Adipocyte (in vitro differentiated cells): ENCODE results near the gene FOSL1.
"Not testable (repeated sequence)": the region's sequence is repeated elsewhere in the genome, so short reads cannot be mapped to it uniquely, and the experiment has no call there.

ENCODE experiments used
- DNase-seq: peaks from one replicate; pipeline ENCODE4 v3.0.0-alpha.2; 2015; ENCODE audit warnings: low read depth
- H3K27me3 ChIP-seq: replicated peaks from 2 replicates; pipeline ENCODE4 v1.7.0; 2013; ENCODE audit warnings: mild to moderate bottlenecking, low read length, moderate library complexity; ENCODE audit not compliant: control insufficient read depth, insufficient read depth
- H3K36me3 ChIP-seq: 2 replicates; pipeline ENCODE4 v1.7.0; 2013; ENCODE audit warnings: low read length, mild to moderate bottlenecking, moderate library complexity; ENCODE audit not compliant: control insufficient read depth, insufficient read depth, severe bottlenecking
- H3K4me1 ChIP-seq: 2 replicates; pipeline ENCODE4 v1.7.0; 2013; ENCODE audit warnings: mild to moderate bottlenecking, low read length, moderate library complexity; ENCODE audit not compliant: control insufficient read depth, insufficient read depth
- H3K4me3 ChIP-seq: 2 replicates; pipeline ENCODE4 v1.7.0; 2013; ENCODE audit warnings: mild to moderate bottlenecking, low read length, moderate library complexity
- H3K9ac ChIP-seq: 2 replicates; pipeline ENCODE4 v1.7.0; 2013; ENCODE audit warnings: mild to moderate bottlenecking, low read length, moderate library complexity
- H3K9me3 ChIP-seq: 2 replicates; pipeline ENCODE4 v1.7.0; 2013; ENCODE audit warnings: mild to moderate bottlenecking, low read length, moderate library complexity; ENCODE audit not compliant: control insufficient read depth

Gene FOSL1

DNA sequence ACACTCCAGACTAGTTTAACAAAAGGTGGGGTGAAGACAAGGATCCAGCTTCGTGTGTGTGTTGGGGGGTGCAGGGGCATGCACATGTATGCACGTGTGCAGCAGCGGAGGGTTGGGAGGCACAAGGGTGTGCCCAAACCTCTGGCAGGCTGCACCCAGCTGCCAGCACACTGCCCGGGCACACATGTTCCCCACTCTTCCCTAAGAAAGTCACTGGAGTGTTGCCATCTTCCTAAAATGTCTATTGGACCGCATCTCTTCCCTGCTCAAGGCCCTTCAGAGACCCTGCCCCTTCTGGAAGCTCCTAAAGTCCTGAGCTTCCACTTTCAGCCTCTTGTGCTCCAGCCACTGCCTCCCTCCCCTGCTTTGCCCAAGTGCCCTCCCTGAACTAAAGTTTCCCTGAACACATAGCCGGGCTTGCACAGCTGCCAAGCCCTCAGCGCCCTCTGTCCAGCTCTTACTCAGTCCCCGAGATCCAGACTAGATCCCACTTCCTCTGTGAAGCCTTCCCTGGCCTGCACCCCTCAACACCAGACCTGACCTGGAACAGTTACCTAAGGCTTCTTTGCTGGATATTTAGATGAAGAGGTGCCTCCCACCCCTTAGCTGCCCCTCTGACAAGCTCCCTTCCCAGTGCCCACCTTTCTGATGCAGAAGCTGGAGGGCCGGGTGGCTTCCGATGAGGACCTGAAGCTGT, 48.2 kb downstream of the FOSL1 start:
- no peak for DNase-seq
- no peak overlapping the region for H3K9ac ChIP-seq
- H3K4me3 ChIP-seq = no peak overlapping the region
- peaks cover 51% of the 10 kb centered on the region for H3K36me3 ChIP-seq
- peaks cover 18% of the 10 kb centered on the region for H3K4me1 ChIP-seq
- no peaks in the 10 kb centered on the region for H3K27me3 ChIP-seq
- no peaks in the 10 kb centered on the region for H3K9me3 ChIP-seq

DNA sequence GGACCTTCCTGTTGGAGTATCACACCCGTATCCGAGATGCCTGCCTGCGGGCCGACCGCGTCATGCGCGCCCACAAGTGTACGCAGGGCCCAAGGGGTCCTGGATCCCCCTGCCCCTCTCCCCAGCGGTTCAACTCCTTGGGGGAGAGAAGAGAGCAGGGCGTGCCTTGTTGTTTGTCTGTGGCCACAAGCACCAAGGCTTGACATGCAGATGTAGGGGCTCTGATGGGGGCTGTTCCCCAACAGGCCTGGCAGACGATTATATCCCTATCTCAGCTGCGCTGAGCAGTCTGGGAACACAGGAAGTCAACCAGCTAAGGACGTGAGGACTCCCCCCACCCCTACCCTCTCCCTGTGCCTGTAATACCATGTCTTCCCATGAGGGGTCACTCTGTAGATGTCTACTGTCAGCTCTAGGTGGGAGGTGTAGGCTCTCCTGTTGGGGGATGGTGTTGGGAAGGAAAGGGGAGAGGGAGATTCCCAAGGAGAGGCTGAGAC, 49.1 kb downstream of the FOSL1 start:
- Histone ChIP-seq H3K4me3 (no peak overlapping the region), H3K9ac (no peak overlapping the region), H3K36me3 (peaks cover 51% of the 10 kb centered on the region), H3K9me3 (no peaks in the 10 kb centered on the region), H3K4me1 (peaks cover 14% of the 10 kb centered on the region), H3K27me3 (no peaks in the 10 kb centered on the region)
- no peak for DNase-seq

DNA sequence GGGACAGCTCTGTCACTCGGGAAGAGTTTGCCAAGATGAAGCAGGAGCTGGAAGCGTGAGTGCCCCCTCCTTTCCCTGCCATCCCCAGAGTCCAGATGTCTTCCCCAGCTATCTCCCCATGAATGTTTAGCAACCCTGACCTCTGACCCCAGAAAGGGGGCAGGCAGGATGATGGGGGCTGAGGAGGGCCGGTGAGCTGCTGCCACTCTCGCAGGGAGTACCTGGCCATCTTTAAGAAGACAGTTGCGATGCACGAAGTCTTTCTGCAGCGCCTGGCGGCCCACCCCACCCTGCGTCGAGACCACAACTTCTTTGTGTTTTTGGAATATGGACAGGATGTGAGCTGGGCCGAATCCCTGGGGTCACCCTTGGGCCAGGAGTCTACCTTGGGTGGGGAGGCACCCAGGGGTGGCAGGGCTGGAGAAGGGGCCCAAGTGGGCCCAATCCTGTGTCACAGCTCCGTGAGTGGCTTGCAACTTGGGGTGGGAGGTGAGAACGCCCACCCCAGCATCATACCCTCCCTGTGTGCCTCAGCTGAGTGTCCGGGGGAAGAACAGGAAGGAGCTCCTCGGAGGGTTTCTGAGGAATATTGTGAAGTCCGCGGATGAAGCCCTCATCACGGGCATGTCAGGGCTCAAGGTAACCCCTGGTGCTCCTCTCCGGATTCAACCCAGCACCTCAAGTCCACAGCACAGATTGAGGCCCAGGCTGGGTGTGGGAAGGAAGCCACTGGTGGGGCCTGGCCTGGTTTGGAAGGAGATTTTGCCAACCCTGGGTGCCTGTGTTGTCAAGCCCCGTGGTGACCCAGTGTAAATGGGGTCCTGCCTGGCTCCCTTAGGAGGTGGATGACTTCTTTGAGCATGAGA, 49.7 kb downstream of the FOSL1 start:
- Histone ChIP-seq H3K36me3 (peaks cover 45% of the 10 kb centered on the region), H3K4me1 (peaks cover 7% of the 10 kb centered on the region), H3K27me3 (no peaks in the 10 kb centered on the region), H3K4me3 (no peak overlapping the region), H3K9me3 (no peaks in the 10 kb centered on the region), H3K9ac (no peak overlapping the region)
- no peak for DNase-seq

DNA sequence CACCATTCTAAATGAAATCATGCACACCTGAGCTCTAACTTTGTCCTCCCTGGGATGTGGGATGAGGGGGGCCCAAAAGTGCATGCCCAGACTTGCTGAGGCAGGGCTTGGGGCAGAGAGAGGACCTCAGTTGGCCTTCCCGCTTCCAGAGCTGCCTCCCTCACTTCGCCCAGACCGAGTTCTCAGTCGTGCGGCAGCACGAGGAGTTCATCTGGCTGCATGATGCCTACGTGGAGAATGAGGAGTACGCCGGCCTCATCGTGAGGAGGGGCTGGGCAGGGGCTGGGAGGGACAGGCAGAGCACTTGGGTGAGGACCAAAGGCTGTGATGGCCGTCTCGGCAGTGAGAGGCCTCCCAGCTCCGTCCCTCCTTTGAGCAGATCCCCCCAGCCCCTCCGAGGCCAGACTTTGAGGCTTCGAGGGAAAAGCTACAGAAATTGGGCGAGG, 50.4 kb downstream of the FOSL1 start:
- Histone ChIP-seq H3K27me3 (no peaks in the 10 kb centered on the region), H3K9me3 (no peaks in the 10 kb centered on the region), H3K4me1 (peaks cover 5% of the 10 kb centered on the region), H3K36me3 (peaks cover 38% of the 10 kb centered on the region), H3K4me3 (no peak overlapping the region), H3K9ac (no peak overlapping the region)
- DNase-seq = no peak

DNA sequence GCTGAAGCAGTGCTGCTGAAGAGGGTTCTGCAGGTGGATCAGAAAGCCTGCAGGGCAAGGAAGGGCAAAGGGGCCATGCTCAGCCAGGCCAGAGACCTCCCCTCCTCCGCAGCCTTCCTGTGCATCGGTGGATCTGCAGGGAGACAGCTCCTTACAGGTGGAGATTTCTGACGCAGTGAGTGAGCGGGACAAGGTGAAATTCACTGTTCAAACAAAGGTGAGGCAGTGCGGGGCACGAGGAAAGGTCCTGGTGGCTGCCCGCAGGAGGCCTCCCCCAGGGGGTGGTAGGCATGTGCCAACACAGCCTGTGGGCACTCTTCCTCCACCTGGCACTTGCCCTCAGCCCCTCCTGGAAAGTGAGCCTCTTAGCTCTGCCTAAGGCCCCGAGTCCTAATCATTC, 50.8 kb downstream of the FOSL1 start:
- Histone ChIP-seq H3K9ac (no peak overlapping the region), H3K9me3 (no peaks in the 10 kb centered on the region), H3K4me3 (no peak overlapping the region), H3K27me3 (no peaks in the 10 kb centered on the region), H3K4me1 (peaks cover 3% of the 10 kb centered on the region), H3K36me3 (peaks cover 34% of the 10 kb centered on the region)
- no peak for DNase-seq

DNA sequence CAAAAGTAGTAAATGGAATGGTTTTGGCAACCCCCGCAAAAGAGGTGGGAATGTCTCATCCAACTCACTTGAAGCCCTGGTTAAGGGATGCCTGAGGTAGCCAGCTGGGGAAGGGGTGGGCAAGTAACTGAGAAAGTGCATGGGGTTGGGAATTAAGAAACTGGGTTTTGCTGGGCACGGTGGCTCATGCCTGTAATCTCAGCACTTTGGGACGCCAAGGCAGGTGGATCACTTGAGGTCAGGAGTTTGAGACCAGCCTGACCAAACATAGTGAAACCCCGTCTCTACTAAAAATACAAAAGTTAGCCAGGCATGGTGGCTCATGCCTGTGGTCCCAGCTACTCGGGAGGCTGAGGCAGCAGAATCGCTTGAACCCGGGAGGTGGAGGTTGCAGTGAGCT, 51.5 kb downstream of the FOSL1 start:
- not testable (repeated sequence) for H3K9ac ChIP-seq, DNase-seq, H3K4me1 ChIP-seq, H3K9me3 ChIP-seq, H3K27me3 ChIP-seq, H3K4me3 ChIP-seq
- H3K36me3 ChIP-seq = peaks cover 27% of the 10 kb centered on the region

DNA sequence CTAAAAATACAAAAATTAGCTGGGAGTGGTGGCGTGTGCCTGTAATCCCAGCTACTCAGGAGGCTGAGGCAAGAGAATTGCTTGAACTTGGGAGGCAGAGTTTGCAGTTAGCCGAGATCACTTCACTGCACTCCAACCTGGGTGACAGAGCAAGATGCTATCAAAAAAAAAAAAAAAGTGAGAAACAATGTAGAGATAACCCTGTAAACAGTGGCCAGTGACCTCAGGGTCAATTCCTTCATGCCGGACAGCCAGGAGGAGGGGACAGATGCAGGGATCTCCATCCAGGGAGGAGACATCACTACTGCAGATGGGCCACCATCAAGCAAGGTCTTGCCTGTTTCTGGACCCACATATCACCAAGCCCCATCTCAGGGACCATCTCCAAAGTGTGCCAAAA, 52.4 kb downstream of the FOSL1 start:
- H3K9me3 ChIP-seq = no peaks in the 10 kb centered on the region
- no peak overlapping the region for H3K9ac ChIP-seq
- H3K4me3 ChIP-seq = no peak overlapping the region
- H3K36me3 ChIP-seq = peaks cover 18% of the 10 kb centered on the region
- H3K4me1 ChIP-seq = no peaks in the 10 kb centered on the region
- no peak for DNase-seq
- H3K27me3 ChIP-seq = no peaks in the 10 kb centered on the region

DNA sequence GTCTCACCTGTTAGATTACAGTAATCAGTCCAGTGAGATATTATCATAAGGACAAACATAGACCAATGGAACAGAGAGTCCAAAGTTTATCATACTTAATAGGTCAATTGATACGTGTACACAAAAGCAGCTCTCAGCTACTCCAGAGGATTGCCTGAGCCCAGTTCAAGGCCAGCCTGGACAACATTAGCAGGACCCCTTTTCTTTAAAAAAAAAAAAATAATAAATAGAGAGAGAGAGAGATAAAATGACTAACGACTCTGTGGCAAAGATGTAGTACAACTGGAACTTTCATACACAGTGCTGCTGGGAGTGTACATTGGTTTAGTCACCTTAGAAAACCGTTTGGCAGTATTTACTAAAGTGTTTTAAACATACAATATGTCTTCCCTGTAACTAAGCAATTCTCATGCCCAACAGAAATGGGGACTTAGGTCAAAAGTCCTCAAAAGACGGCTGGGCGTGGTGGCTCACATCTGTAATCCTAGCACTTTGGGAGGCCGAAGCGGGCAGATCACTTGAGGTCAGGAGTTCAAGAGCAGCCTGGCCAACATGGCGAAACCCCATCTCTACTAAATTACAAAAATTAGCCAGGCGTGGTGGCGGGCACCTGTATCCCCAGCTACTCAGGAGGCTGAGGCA, 55.8 kb downstream of the FOSL1 start:
- H3K27me3 ChIP-seq = no peaks in the 10 kb centered on the region
- no peak for DNase-seq
- no peak overlapping the region for H3K9ac ChIP-seq
- no peaks in the 10 kb centered on the region for H3K36me3 ChIP-seq
- H3K9me3 ChIP-seq = no peaks in the 10 kb centered on the region
- H3K4me3 ChIP-seq = no peak overlapping the region
- no peaks in the 10 kb centered on the region for H3K4me1 ChIP-seq

DNA sequence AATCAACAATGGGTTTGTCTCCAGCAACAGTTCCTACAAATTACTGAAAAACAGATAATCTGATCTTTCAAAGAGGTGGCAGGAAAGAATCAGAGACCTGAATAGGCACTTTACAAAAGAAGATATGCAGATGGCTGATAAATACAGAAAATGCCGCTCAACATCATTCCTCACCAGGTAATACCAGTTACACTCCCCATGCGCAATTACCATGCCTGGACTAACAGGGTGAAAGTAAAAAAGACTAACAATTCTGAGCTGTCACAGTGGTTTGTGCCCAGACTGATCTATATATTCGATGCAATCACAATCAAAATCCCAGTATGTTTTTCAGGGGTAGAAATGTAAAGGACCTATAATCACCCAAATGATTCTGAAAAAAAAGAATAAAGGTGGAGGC, 56.4 kb downstream of the FOSL1 start:
- Histone ChIP-seq H3K4me1 (no peaks in the 10 kb centered on the region), H3K36me3 (no peaks in the 10 kb centered on the region), H3K9me3 (no peaks in the 10 kb centered on the region), H3K9ac (no peak overlapping the region), H3K27me3 (no peaks in the 10 kb centered on the region), H3K4me3 (no peak overlapping the region)
- DNase-seq = no peak

DNA sequence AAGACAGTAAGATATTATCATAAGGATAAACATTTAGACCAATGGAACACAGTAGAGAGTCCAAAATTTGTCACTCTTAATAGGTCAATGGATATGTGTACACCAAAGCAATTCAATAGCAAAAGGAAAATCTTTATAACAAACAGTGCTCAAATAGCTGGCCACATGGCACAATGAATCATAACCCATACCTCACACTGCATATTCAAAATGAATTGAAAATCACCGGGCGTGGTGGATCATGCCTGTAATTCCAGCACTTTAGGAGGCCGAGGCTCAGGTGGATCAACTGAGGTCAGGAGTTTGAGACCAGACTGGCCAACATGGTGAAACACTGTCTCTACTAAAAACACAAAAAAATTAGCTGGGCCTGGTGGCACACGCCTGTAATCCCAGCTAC, 58.0 kb downstream of the FOSL1 start:
- Histone ChIP-seq H3K9me3 (no peaks in the 10 kb centered on the region), H3K4me1 (no peaks in the 10 kb centered on the region), H3K9ac (no peak overlapping the region), H3K36me3 (no peaks in the 10 kb centered on the region), H3K27me3 (no peaks in the 10 kb centered on the region), H3K4me3 (no peak overlapping the region)
- DNase-seq = no peak
